Psoas muscle (tissue), 8 donors: Measurements from ENCODE around the gene PCDHGB5. TPM values are rescaled to one million over a fixed set of nuclear protein-coding genes. Genes with fewer than 3 reads are reported as not detected.
"Not testable (repeated sequence)": the region's sequence is repeated elsewhere in the genome, so short reads cannot be mapped to it uniquely, and the experiment has no call there.

Source experiments
- ATAC-seq, 4 donors: fragments of 200-7000 bp; cut with Tn5 transposase; one replicate each; pipeline ENCODE4 v1.9.1; 2020; ENCODE audit warnings: moderate library complexity in 3 of 4, mild to moderate bottlenecking in 2 of 4
- DNase-seq, 2 donors: peaks; one replicate each; pipeline ENCODE4 v3.0.0-alpha.2; 2020
- H3K27ac ChIP-seq: fragments of 200-600 bp; one replicate; pipeline ENCODE4 v1.8.0; 2022
- H3K27me3 ChIP-seq, 3 donors: fragments of 200-600 bp in 1 of 3; one replicate each; pipeline versions ENCODE4 v1.6.1 to v1.8.0; 2013 to 2022; ENCODE audit warnings: low read length in 2 of 3, mild to moderate bottlenecking in 2 of 3, moderate library complexity in 1 of 3; ENCODE audit not compliant: insufficient read depth in 3 of 3
- H3K36me3 ChIP-seq, 2 donors: fragments of 200-600 bp in 1 of 2; one replicate each; pipeline versions ENCODE4 v1.6.1 to v1.8.0; 2013 to 2022; ENCODE audit warnings: low read depth in 1 of 2, mild to moderate bottlenecking in 1 of 2, moderate library complexity in 1 of 2; ENCODE audit not compliant: insufficient read depth in 1 of 2
- H3K4me1 ChIP-seq: fragments of 200-600 bp; one replicate; pipeline ENCODE4 v1.8.0; 2022
- H3K4me3 ChIP-seq: fragments of 200-600 bp; one replicate; pipeline ENCODE4 v1.8.0; 2022; ENCODE audit warnings: mild to moderate bottlenecking
- H3K9me3 ChIP-seq: fragments of 200-600 bp; one replicate; pipeline ENCODE4 v1.8.0; 2022
- WGBS, 3 donors: extraction: QIAGEN DNeasy Blood & Tissue Kit; methylation state at CpG; one replicate each; pipeline versions ENCODE4 v1.1.6 to v1.1.7; 2013; 5-methylcytosine and 5-hydroxymethylcytosine counted together
- intact Hi-C, 2 donors: fragments of 100-400 bp; cut with DNase I; formaldehyde crosslinking; loops; one replicate each; pipeline versions ENCODE4 v1.11.0 to v1.14.2; 2022
- polyA plus RNA-seq, 3 donors: library from polyadenylated mRNA; stranded (reverse); fragments of 200-250 nt; gene quantifications; one replicate each; pipeline ENCODE4 v1.2.3, GENCODE V29; 2013
- total RNA-seq, 4 donors: library from RNA; stranded (reverse); fragmentation: NEBNext Ultra II Directional in 2 of 4; extraction: Animal tissue kit (Norgen Biotek cat#: 25700) in 2 of 4; gene quantifications; one replicate each; pipeline versions ENCODE4 v1.2.1 to v1.2.4, GENCODE V29; 2021 to 2023
- TF ChIP-seq, protein P1 (sequence below): fragments of 200-600 bp; IDR thresholded peaks from one replicate; pipeline ENCODE4 v1.8.0; 2022; ENCODE audit warnings: antibody characterized with exemption
- donor health status: healthy with polysubstance abuse.
- donor health status: DM: no; HTN: no; CAD: no; lungs with moderate emphysema.
- donor health status: Bipolar disorder and iron deficiency.
- donor health status: healthy.
- donor health status: DM: yes; HTN: yes; CAD: no.
- donor health status: DM: no; HTN: no; CAD: no.
- donor health status: DM: no; HTN: no; CAD: no.
- donor health status: DM: yes; HTN: yes; CAD: no.

Gene PCDHGB5
- total and polyA plus RNA-seq, 7 donors = 0.61 to 5.1 (median 2.7) TPM

- WGBS, 3 donors = 21 to 29% (median 25%) methylated on average over 33 of the region's 33 CpGs
- DNase-seq = peak; percentile 69 to 82
- H3K4me3 ChIP-seq = peak within 1 kb of the TSS; percentile 64
- intact Hi-C loops = loop anchor here (5.0 kb wide), 3 partner anchors 47 to 127 kb away; partner anchors contain the start of gene PCDHGC3 (in 1 of the 2)
- peak within 1 kb of the TSS; percentile 56 for H3K27ac ChIP-seq
- H3K36me3 ChIP-seq = no peaks in the 10 kb centered on the region
- no peaks in the 10 kb centered on the region for H3K4me1 ChIP-seq
- ATAC-seq = peak; percentile 90 to 95 (median 90)
- peaks cover 10% of the 10 kb centered on the region for H3K9me3 ChIP-seq
- TF ChIP-seq, protein P1, sequence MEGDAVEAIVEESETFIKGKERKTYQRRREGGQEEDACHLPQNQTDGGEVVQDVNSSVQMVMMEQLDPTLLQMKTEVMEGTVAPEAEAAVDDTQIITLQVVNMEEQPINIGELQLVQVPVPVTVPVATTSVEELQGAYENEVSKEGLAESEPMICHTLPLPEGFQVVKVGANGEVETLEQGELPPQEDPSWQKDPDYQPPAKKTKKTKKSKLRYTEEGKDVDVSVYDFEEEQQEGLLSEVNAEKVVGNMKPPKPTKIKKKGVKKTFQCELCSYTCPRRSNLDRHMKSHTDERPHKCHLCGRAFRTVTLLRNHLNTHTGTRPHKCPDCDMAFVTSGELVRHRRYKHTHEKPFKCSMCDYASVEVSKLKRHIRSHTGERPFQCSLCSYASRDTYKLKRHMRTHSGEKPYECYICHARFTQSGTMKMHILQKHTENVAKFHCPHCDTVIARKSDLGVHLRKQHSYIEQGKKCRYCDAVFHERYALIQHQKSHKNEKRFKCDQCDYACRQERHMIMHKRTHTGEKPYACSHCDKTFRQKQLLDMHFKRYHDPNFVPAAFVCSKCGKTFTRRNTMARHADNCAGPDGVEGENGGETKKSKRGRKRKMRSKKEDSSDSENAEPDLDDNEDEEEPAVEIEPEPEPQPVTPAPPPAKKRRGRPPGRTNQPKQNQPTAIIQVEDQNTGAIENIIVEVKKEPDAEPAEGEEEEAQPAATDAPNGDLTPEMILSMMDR = peak; percentile 66
- peaks cover 0 to 11% (median 6%) of the 10 kb centered on the region in 3 donors for H3K27me3 ChIP-seq
These were observed 32.8 kb downstream of the PCDHGB5 start, which contains the start of gene PCDHGA12 for GRCh38 chr5:141430332-141431113. Gene PCDHGA12 (plus strand): TSS chr5:141430507. CDS start chr5:141430760, 253 bp downstream.

- 17 to 29% (median 25%) methylated on average over 37 of the region's 37 CpGs for WGBS, 3 donors
- no peak overlapping the region for H3K27ac ChIP-seq
- peaks cover 10% of the 10 kb centered on the region for H3K9me3 ChIP-seq
- peaks cover 0 to 11% (median 6%) of the 10 kb centered on the region in 3 donors for H3K27me3 ChIP-seq
- intact Hi-C loops = loop anchor here (5.0 kb wide), 3 partner anchors 46 to 126 kb away; partner anchors contain the start of gene PCDHGC3 (in 1 of the 2)
- DNase-seq (no peak), ATAC-seq (peak; percentile 40 to 70 (median 58))
- TF ChIP-seq, protein P1 = no peak
- H3K4me1 ChIP-seq = no peaks in the 10 kb centered on the region
- no peaks in the 10 kb centered on the region for H3K36me3 ChIP-seq
- peak overlapping the region; percentile 64 for H3K4me3 ChIP-seq
These were observed 33.5 kb downstream of the PCDHGB5 start for GRCh38 chr5:141431286-141431685.

- DNase-seq, H3K9me3 ChIP-seq, H3K4me1 ChIP-seq, ATAC-seq, H3K27ac ChIP-seq, H3K27me3 ChIP-seq, H3K36me3 ChIP-seq: not testable (repeated sequence)
- intact Hi-C loops = loop anchor here (5.0 kb wide), 3 partner anchors 45 to 125 kb away; partner anchors contain the start of gene PCDHGC3 (in 1 of the 2)
- peak overlapping the region; percentile 64 for H3K4me3 ChIP-seq
- 45 to 47% (median 45%) methylated on average over 29 to 38 of the region's 38 CpGs for WGBS, 3 donors
These were observed 34.6 kb downstream of the PCDHGB5 start for GRCh38 chr5:141432308-141432707.

DNA sequence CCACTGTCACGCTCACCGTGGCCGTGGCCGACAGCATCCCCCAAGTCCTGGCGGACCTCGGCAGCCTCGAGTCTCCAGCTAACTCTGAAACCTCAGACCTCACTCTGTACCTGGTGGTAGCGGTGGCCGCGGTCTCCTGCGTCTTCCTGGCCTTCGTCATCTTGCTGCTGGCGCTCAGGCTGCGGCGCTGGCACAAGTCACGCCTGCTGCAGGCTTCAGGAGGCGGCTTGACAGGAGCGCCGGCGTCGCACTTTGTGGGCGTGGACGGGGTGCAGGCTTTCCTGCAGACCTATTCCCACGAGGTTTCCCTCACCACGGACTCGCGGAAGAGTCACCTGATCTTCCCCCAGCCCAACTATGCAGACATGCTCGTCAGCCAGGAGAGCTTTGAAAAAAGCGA lies 35.0 kb downstream of the PCDHGB5 start:
- 36 to 38% (median 37%) methylated on average over 23 to 29 of the region's 29 CpGs for WGBS, 3 donors
- intact Hi-C loops = loop anchor here (5.0 kb wide), 3 partner anchors 45 to 125 kb away; partner anchors contain the start of gene PCDHGC3 (in 1 of the 2)
- peak overlapping the region; percentile 20 for H3K4me3 ChIP-seq
- H3K27me3 ChIP-seq, ATAC-seq, H3K36me3 ChIP-seq, H3K27ac ChIP-seq, DNase-seq, H3K4me1 ChIP-seq, H3K9me3 ChIP-seq: not testable (repeated sequence)

DNA sequence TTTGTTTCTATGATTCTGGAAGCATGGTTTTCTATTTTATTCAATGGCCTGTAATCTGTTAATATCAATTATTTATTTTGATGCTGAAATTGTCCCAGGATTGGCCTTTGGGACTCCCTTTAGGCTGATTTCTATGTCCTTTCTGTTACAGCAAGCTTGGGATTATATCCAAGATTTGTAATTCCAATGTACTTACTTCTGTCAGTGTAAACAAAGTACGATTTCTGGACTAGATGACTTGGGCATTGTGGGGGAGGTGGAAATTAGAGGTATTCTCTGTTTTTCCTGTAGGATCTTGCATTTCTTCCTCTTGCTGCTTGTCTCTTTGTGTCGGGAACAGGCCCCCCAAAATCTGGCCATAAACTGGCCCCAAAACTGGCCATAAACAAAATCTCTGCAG lies 36.3 kb downstream of the PCDHGB5 start:
- TF ChIP-seq, protein P1 = no peak
- H3K9me3 ChIP-seq = peaks cover 4% of the 10 kb centered on the region
- intact Hi-C loops = loop anchor here (5.0 kb wide), 3 partner anchors 43 to 123 kb away; partner anchors contain the start of gene PCDHGC3 (in 1 of the 2)

More for the DNA sequence above, 36.3 kb downstream of the PCDHGB5 start:
- no peaks in the 10 kb centered on the region for H3K36me3 ChIP-seq
- H3K4me3 ChIP-seq = no peak overlapping the region
- ATAC-seq (no peak), DNase-seq (no peak)
- H3K27ac ChIP-seq = no peak overlapping the region
- peaks cover 0 to 5% (median 3%) of the 10 kb centered on the region in 3 donors for H3K27me3 ChIP-seq
- WGBS, 3 donors = 78 to 84% (median 83%) methylated on average over 2 of the region's 2 CpGs
- H3K4me1 ChIP-seq = no peaks in the 10 kb centered on the region
